SK-MEL-5 (cell line): ENCODE measurements around the gene MMP13. TPM values are rescaled to one million over a fixed set of nuclear protein-coding genes. Genes with fewer than 3 reads are reported as not detected.
"Not testable (repeated sequence)": the region's sequence is repeated elsewhere in the genome, so short reads cannot be mapped to it uniquely, and the experiment has no call there.

ENCODE experiments used
- DNase-seq: peaks from one replicate; pipeline ENCODE4 v3.0.0-alpha.2; 2016; ENCODE audit warnings: low read depth, low spot score
- in situ Hi-C: cut with HindIII; loops from 2 replicates; pipeline ENCODE4 v1.10.0; 2016; ENCODE audit warnings: low sequenced_read_pairs, high pct_unique_total_duplicates, low pct_unique_long_range_greater_than_20kb
- polyA plus RNA-seq, 2 experiments: library from polyadenylated mRNA; depleted of rRNA; stranded (reverse); fragments of >200 nt; gene quantifications; 2 replicates each; pipeline ENCODE4 v1.2.3, GENCODE V29; 2015
- total RNA-seq: library from RNA; depleted of rRNA; stranded (reverse); fragments of >200 nt; shearing (Covaris generic); gene quantifications from 2 replicates; pipeline ENCODE4 v1.2.3, GENCODE V29; 2014; rRNA removed

MMP13 gene
- total RNA-seq: not detected in 2 replicates
- polyA plus RNA-seq (2015; cell fraction: cytosol; rRNA removed): not detected in 2 replicates
- not detected in 2 replicates for polyA plus RNA-seq (2015; cell fraction: nucleus; rRNA removed)

GRCh38 chr11:102955624-102956023 lies at the start of gene MMP13:
Gene MMP13, minus strand, starts transcription at chr11:102955732. Its CDS starts 27 bp downstream, at chr11:102955705.
- no peak for DNase-seq
- in situ Hi-C loops: no loop called here

- DNase-seq, in situ Hi-C loops: not testable (repeated sequence)
These were observed 48.7 kb upstream of the MMP13 start for GRCh38 chr11:103004234-103004633.

- in situ Hi-C loops: no loop called here
- DNase-seq: peak; percentile 4
These were observed 38.6 kb upstream of the MMP13 start for GRCh38 chr11:102994105-102994504.

GRCh38 chr11:102991776-102992175 lies 36.2 kb upstream of the MMP13 start:
- in situ Hi-C loops: no loop called here
- no peak for DNase-seq

- in situ Hi-C loops: no loop called here
- DNase-seq: no peak
These were observed 34.6 kb upstream of the MMP13 start for GRCh38 chr11:102990145-102990544.

GRCh38 chr11:102989379-102990047 lies 34.0 kb upstream of the MMP13 start:
- in situ Hi-C loops: no loop called here
- DNase-seq: no peak

GRCh38 chr11:102986815-102987214 lies 31.3 kb upstream of the MMP13 start:
- DNase-seq: no peak
- in situ Hi-C loops: no loop called here

- in situ Hi-C loops: no loop called here
- no peak for DNase-seq
These were observed 30.3 kb upstream of the MMP13 start for GRCh38 chr11:102985850-102986249.

- in situ Hi-C loops: no loop called here
- no peak for DNase-seq
These were observed 28.0 kb upstream of the MMP13 start for GRCh38 chr11:102983486-102983885.

GRCh38 chr11:102981324-102981910 lies 25.9 kb upstream of the MMP13 start:
- in situ Hi-C loops: no loop called here
- DNase-seq: no peak

- in situ Hi-C loops: no loop called here
- no peak for DNase-seq
These were observed 19.2 kb upstream of the MMP13 start for GRCh38 chr11:102974552-102975280.

GRCh38 chr11:102973698-102974097 lies 18.2 kb upstream of the MMP13 start:
- DNase-seq, in situ Hi-C loops: not testable (repeated sequence)

- in situ Hi-C loops: no loop called here
- DNase-seq: no peak
These were observed 17.3 kb upstream of the MMP13 start for GRCh38 chr11:102972853-102973252.

- no peak for DNase-seq
- in situ Hi-C loops: no loop called here
These were observed 16.2 kb upstream of the MMP13 start for GRCh38 chr11:102971766-102972165.

GRCh38 chr11:102967497-102967896 lies 12.0 kb upstream of the MMP13 start:
- DNase-seq: no peak
- in situ Hi-C loops: no loop called here

GRCh38 chr11:102966011-102966410 lies 10.5 kb upstream of the MMP13 start:
- in situ Hi-C loops: no loop called here
- DNase-seq: no peak

GRCh38 chr11:102964867-102965266 lies 9.3 kb upstream of the MMP13 start:
- in situ Hi-C loops: no loop called here
- no peak for DNase-seq

GRCh38 chr11:102957953-102958352 lies 2.4 kb upstream of the MMP13 start:
- in situ Hi-C loops: no loop called here
- no peak for DNase-seq
